HepG2 (cell line): ENCODE data around the gene CLCN4. TPM values are rescaled to one million over a fixed set of nuclear protein-coding genes. Genes with fewer than 3 reads are reported as not detected.

Source experiments
- ATAC-seq: fragments of 200-7000 bp; cut with Tn5 transposase; 3 replicates; pipeline ENCODE4 v1.9.1; 2020; ENCODE audit warnings: mild to moderate bottlenecking, moderate library complexity
- BruUV-seq: library from RNA; stranded (reverse); fragments of 400-500 nt; replicated peaks from 2 replicates; lab custom pipeline; 2021; lab: Mats Ljungman, UMichigan
- CTCF ChIA-PET: fragments of 300-600 bp; formaldehyde crosslinking; extraction: SDS; loops from one replicate; lab custom pipeline; 2021; ENCODE audit warnings: low total read pairs, inconsistent platforms, low intra/inter-chr PET ratio; lab: Yijun Ruan, JAX
- POLR2A ChIA-PET: fragments of 350-600 bp; sonication (Branson Sonifier 250); formaldehyde crosslinking; loops from one replicate; lab custom pipeline; 2020; ENCODE audit warnings: antibody characterized with exemption, inconsistent platforms; lab: Yijun Ruan, JAX
- DNase-seq: peaks from one replicate; pipeline ENCODE4 v3.0.0-alpha.2; 2015; ENCODE audit warnings: low spot score
- FAIRE-seq: peaks from 3 replicates; lab custom pipeline; 2011; peaks lifted over from hg19 to GRCh38; lab: Jason Lieb, UNC
- H2AFZ ChIP-seq: one replicate; pipeline ENCODE4 v1.6.1; 2011; ENCODE audit warnings: low read length, inconsistent platforms
- H3K27ac ChIP-seq: fragments of 300-600 bp; 3 replicates; pipeline ENCODE4 v1.8.0; 2011; ENCODE audit warnings: mixed run types, mild to moderate bottlenecking, mixed read lengths, low read length, inconsistent platforms; ENCODE audit not compliant: insufficient read depth; ENCODE audit errors: extremely low read length
- H3K27me3 ChIP-seq, 2 experiments: fragments of 200-600 bp in 1 of 2; 2 replicates in 1 of 2; 3 replicates in 1 of 2; pipeline versions ENCODE4 v1.6.0 to v1.8.0; 2011; ENCODE audit warnings: low read length in 2 of 2, mild to moderate bottlenecking in 2 of 2, moderate library complexity in 2 of 2, inconsistent platforms in 1 of 2; ENCODE audit not compliant: insufficient read depth in 2 of 2, control insufficient read depth in 1 of 2
- H3K36me3 ChIP-seq, 2 experiments: fragments of 200-600 bp in 1 of 2; replicated peaks in 1 of 2; 2 replicates in 1 of 2; 3 replicates in 1 of 2; pipeline versions ENCODE4 v1.5.1 to v1.8.0; 2011; ENCODE audit warnings: low read length in 2 of 2, inconsistent platforms in 1 of 2; ENCODE audit not compliant: insufficient read depth in 2 of 2, control insufficient read depth in 1 of 2
- H3K4me1 ChIP-seq: 2 replicates; pipeline ENCODE4 v1.5.1; 2012; ENCODE audit warnings: low read length, inconsistent platforms; ENCODE audit not compliant: insufficient read depth
- H3K4me2 ChIP-seq: 2 replicates; pipeline ENCODE4 v1.6.0; 2011; ENCODE audit warnings: low read depth, low read length, inconsistent platforms
- H3K4me3 ChIP-seq, 3 experiments: fragments of 200-600 bp in 1 of 3; sonication (generic), shearing (Covaris generic) in 1 of 3; replicated peaks in 1 of 3; 2 replicates each; pipeline ENCODE4 v1.5.1; 2011 to 2016; ENCODE audit warnings: low read length in 3 of 3, inconsistent platforms in 2 of 3, low read depth in 2 of 3, mild to moderate bottlenecking in 2 of 3, control low read depth in 1 of 3, mixed read lengths in 1 of 3; ENCODE audit not compliant: insufficient read depth in 1 of 3
- H3K79me2 ChIP-seq: one replicate; pipeline ENCODE4 v1.6.1; 2011; ENCODE audit warnings: low read length, inconsistent platforms; ENCODE audit not compliant: insufficient read depth
- H3K9ac ChIP-seq: 2 replicates; pipeline ENCODE4 v1.6.0; 2011; ENCODE audit warnings: mild to moderate bottlenecking, low read depth, low read length, inconsistent platforms; ENCODE audit not compliant: insufficient read depth
- H3K9me3 ChIP-seq: 2 replicates; pipeline ENCODE4 v1.5.1; 2012; ENCODE audit warnings: mild to moderate bottlenecking, low read length
- H4K20me1 ChIP-seq: 2 replicates; pipeline ENCODE4 v1.6.0; 2011; ENCODE audit warnings: inconsistent platforms, mild to moderate bottlenecking, low read length, moderate library complexity; ENCODE audit not compliant: insufficient read depth
- ASH2L ChIP-seq: fragments of 300-600, 200-600 bp; sonication (generic); IDR thresholded peaks from 2 replicates; pipeline ENCODE4 v1.7.0; 2017; ENCODE audit warnings: low read depth, mild to moderate bottlenecking, moderate library complexity, mixed read lengths, low read length; ENCODE audit not compliant: insufficient read length
- CENPT ChIP-seq: sonication (generic); formaldehyde crosslinking; IDR thresholded peaks from 2 replicates; pipeline ENCODE4 v1.8.0; 2022; ENCODE audit warnings: low read depth, mild to moderate bottlenecking, moderate library complexity, missing genetic modification reagents
- ETV5 ChIP-seq: IDR thresholded peaks from 2 replicates; pipeline ENCODE4 v1.6.1; 2018; ENCODE audit warnings: missing biosample characterization, missing genetic modification reagents, inconsistent platforms, borderline replicate concordance
- SP1 ChIP-seq, 2 experiments: fragments of 450-650 bp in 1 of 2; sonication (generic) in 1 of 2; formaldehyde crosslinking in 1 of 2; IDR thresholded peaks; 2 replicates each; pipeline versions ENCODE4 v1.4.0 to v1.6.1; 2016 to 2020; ENCODE audit warnings: missing genetic modification reagents in 1 of 2
- ZFP36L1 ChIP-seq: sonication (generic); formaldehyde crosslinking; IDR thresholded peaks from 2 replicates; pipeline ENCODE4 v1.8.0; 2022; ENCODE audit warnings: mild to moderate bottlenecking, missing genetic modification reagents, moderate library complexity
- ZNF205 ChIP-seq: IDR thresholded peaks from 2 replicates; pipeline ENCODE4 v1.6.1; 2018; ENCODE audit warnings: missing biosample characterization, missing genetic modification reagents
- ZNF350 ChIP-seq: sonication (generic); formaldehyde crosslinking; IDR thresholded peaks from 2 replicates; pipeline ENCODE4 v1.4.0; 2020; ENCODE audit warnings: mild to moderate bottlenecking, low read depth, missing genetic modification reagents, borderline replicate concordance
- ZNF615 ChIP-seq: sonication (generic); formaldehyde crosslinking; IDR thresholded peaks from 2 replicates; pipeline ENCODE4 v1.5.0; 2020; ENCODE audit warnings: mild to moderate bottlenecking, missing genetic modification reagents, borderline replicate concordance
- ZNF792 ChIP-seq: IDR thresholded peaks from 2 replicates; pipeline ENCODE4 v1.6.1; 2016
- WGBS: methylation state at CpG from one replicate; pipeline ENCODE4 v1.1.6; 2017; ENCODE audit warnings: low lambda C conversion rate; 5-methylcytosine and 5-hydroxymethylcytosine counted together
- in situ Hi-C: cut with HindIII; loops from 2 replicates; pipeline ENCODE4 v1.10.0; 2017; ENCODE audit warnings: low pct_unique_long_range_greater_than_20kb; ENCODE audit not compliant: extremely low pct_ligation_motif_present
- intact Hi-C: fragments of 100-400 bp; cut with micrococcal nuclease; formaldehyde crosslinking; loops from one replicate; pipeline ENCODE4 v1.10.0; 2022; ENCODE audit not compliant: unreplicated experiment
- polyA plus RNA-seq, 8 experiments: library from polyadenylated mRNA; depleted of rRNA in 3 of 8; stranded (reverse) in 7 of 8; unstranded in 1 of 8; fragments of >200 nt; fragmentation: Illumina TruSeq in 4 of 8; extraction: Trizol in 4 of 8; gene quantifications; 2 replicates each; pipeline versions ENCODE4 v1.2.1 to v1.2.3, GENCODE V29; 2011 to 2016; ENCODE audit warnings: low read depth in 4 of 8, missing spikeins in 1 of 8, mixed read lengths in 1 of 8; ENCODE audit not compliant: insufficient read depth in 1 of 8
- total RNA-seq, 5 experiments: library from RNA; depleted of rRNA; stranded (reverse); fragments of >200 nt; fragmentation: Illumina TruSeq; extraction: Trizol; gene quantifications; 2 replicates each; pipeline ENCODE4 v1.2.3, GENCODE V29; 2016; ENCODE audit warnings: low read depth in 1 of 5
- TF ChIP-seq, protein P1 (sequence below): fragments of 450-650 bp; IDR thresholded peaks from 2 replicates; pipeline ENCODE4 v1.6.1; 2017
- TF ChIP-seq, protein P2 (sequence below): IDR thresholded peaks from 2 replicates; pipeline ENCODE4 v1.6.1; 2016; ENCODE audit warnings: mild to moderate bottlenecking, missing biosample characterization, missing genetic modification reagents
- TF ChIP-seq, protein P3 (sequence below): sonication (generic); formaldehyde crosslinking; IDR thresholded peaks from 2 replicates; pipeline ENCODE4 v1.9.0; 2022; ENCODE audit warnings: low read depth, missing genetic modification reagents
- TF ChIP-seq, protein P4 (sequence below): sonication (generic); formaldehyde crosslinking; IDR thresholded peaks from 2 replicates; pipeline ENCODE4; 2020; ENCODE audit warnings: missing genetic modification reagents, mild to moderate bottlenecking, borderline replicate concordance

CLCN4 gene
- total and polyA plus RNA-seq, 2 of the 13 experiments (the other 11 are each of a cell fraction or from before 2014, with no cell fraction given), result 1.8 to 2.5 TPM

DNA sequence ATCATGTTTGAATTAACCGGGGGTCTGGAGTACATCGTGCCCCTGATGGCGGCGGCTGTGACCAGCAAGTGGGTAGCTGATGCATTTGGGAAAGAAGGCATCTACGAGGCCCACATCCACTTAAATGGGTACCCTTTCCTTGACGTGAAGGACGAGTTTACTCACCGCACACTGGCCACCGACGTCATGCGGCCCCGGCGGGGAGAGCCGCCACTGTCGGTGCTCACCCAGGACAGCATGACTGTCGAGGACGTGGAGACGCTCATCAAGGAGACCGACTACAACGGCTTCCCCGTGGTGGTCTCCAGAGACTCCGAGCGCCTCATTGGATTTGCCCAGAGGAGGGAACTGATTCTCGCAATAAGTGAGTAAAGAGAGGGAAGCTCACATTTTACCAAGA lies 56.9 kb downstream of the CLCN4 start:
- no peak overlapping the region for H3K9ac ChIP-seq
- no peak overlapping the region for H2AFZ ChIP-seq
- no peak for DNase-seq
- H3K9me3 ChIP-seq, result no peaks in the 10 kb centered on the region
- no TSS peak for BruUV-seq
- no peak for ATAC-seq
- TF ChIP-seq, protein P1, sequence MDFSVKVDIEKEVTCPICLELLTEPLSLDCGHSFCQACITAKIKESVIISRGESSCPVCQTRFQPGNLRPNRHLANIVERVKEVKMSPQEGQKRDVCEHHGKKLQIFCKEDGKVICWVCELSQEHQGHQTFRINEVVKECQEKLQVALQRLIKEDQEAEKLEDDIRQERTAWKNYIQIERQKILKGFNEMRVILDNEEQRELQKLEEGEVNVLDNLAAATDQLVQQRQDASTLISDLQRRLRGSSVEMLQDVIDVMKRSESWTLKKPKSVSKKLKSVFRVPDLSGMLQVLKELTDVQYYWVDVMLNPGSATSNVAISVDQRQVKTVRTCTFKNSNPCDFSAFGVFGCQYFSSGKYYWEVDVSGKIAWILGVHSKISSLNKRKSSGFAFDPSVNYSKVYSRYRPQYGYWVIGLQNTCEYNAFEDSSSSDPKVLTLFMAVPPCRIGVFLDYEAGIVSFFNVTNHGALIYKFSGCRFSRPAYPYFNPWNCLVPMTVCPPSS, result no peak
- no peak for TF ChIP-seq CENPT
- no peaks in the 10 kb centered on the region; a peak in 1 of 5 replicates for H3K36me3 ChIP-seq
- no peaks in the 10 kb centered on the region for H3K79me2 ChIP-seq
- POLR2A ChIA-PET, result no interaction called here
- H4K20me1 ChIP-seq, result no peaks in the 10 kb centered on the region
- H3K27ac ChIP-seq, result no peak overlapping the region
- H3K27me3 ChIP-seq, result no peaks in the 10 kb centered on the region
- no peak overlapping the region for H3K4me2 ChIP-seq
- H3K4me1 ChIP-seq, result no peaks in the 10 kb centered on the region
- in situ Hi-C loops (no loop called here), intact Hi-C loops (no loop called here)
- CTCF ChIA-PET, result no interaction called here
- 99% methylated on average over 23 of the region's 24 CpGs for WGBS
- H3K4me3 ChIP-seq, result no peak overlapping the region
- FAIRE-seq, result no peak

DNA sequence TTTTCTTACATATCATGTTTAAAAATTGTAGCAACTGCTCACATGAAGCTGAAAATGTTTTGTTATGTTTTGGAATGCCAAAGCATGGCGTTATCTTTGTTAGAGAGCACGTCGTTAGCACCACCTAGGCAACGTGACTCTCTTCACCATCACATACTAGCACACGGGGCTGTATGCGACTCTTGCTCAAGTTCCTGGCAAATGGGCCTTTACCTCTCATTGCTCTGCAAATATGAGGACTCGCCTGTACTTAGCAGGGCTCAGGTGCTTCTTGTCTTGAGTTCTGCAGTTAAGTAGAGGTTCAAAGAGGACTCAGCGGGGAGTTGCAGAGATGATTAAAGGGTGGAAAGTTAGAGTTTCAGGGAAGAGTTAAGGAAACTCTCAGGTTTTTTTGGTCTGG lies 59.4 kb downstream of the CLCN4 start:
- ATAC-seq, result no peak
- no peak overlapping the region for H2AFZ ChIP-seq
- no peaks in the 10 kb centered on the region for H3K79me2 ChIP-seq
- POLR2A ChIA-PET, result no interaction called here
- no peak overlapping the region for H3K4me3 ChIP-seq
- H3K4me2 ChIP-seq, result no peak overlapping the region
- DNase-seq, result no peak
- H3K27ac ChIP-seq, result no peak overlapping the region
- 96% methylated on average over 4 of the region's 8 CpGs for WGBS
- CTCF ChIA-PET, result no interaction called here
- no peak for FAIRE-seq
- H3K27me3 ChIP-seq, result no peaks in the 10 kb centered on the region
- intact Hi-C loops, result no loop called here
- no peak overlapping the region for H3K9ac ChIP-seq
- in situ Hi-C loops, result no loop called here
- no peaks in the 10 kb centered on the region for H3K4me1 ChIP-seq
- no peaks in the 10 kb centered on the region for H4K20me1 ChIP-seq
- H3K36me3 ChIP-seq, result no peaks in the 10 kb centered on the region; a peak in 1 of 5 replicates
- BruUV-seq, result no TSS peak
- H3K9me3 ChIP-seq, result no peaks in the 10 kb centered on the region
- TF ChIP-seq ZNF792 (CRISPR knock-in tag) (no peak), ZFP36L1 (no peak), ZNF350 (CRISPR knock-in tag) (no peak), SP1 (IDR thresholded peaks at IDR 0.05) (no peak), SP1 (CRISPR knock-in tag; IDR thresholded peaks at IDR 0.05) (no peak), ZNF615 (CRISPR knock-in tag) (no peak), ASH2L (no peak), ETV5 (CRISPR knock-in tag) (no peak), ZNF205 (no peak)
- TF ChIP-seq, protein P2, sequence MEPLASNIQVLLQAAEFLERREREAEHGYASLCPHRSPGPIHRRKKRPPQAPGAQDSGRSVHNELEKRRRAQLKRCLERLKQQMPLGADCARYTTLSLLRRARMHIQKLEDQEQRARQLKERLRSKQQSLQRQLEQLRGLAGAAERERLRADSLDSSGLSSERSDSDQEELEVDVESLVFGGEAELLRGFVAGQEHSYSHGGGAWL (CRISPR knock-in tag), result no peak
- TF ChIP-seq, protein P3, sequence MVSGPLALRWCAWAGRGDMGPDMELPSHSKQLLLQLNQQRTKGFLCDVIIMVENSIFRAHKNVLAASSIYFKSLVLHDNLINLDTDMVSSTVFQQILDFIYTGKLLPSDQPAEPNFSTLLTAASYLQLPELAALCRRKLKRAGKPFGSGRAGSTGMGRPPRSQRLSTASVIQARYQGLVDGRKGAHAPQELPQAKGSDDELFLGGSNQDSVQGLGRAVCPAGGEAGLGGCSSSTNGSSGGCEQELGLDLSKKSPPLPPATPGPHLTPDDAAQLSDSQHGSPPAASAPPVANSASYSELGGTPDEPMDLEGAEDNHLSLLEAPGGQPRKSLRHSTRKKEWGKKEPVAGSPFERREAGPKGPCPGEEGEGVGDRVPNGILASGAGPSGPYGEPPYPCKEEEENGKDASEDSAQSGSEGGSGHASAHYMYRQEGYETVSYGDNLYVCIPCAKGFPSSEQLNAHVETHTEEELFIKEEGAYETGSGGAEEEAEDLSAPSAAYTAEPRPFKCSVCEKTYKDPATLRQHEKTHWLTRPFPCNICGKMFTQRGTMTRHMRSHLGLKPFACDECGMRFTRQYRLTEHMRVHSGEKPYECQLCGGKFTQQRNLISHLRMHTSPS, result no peak
- TF ChIP-seq, protein P4, sequence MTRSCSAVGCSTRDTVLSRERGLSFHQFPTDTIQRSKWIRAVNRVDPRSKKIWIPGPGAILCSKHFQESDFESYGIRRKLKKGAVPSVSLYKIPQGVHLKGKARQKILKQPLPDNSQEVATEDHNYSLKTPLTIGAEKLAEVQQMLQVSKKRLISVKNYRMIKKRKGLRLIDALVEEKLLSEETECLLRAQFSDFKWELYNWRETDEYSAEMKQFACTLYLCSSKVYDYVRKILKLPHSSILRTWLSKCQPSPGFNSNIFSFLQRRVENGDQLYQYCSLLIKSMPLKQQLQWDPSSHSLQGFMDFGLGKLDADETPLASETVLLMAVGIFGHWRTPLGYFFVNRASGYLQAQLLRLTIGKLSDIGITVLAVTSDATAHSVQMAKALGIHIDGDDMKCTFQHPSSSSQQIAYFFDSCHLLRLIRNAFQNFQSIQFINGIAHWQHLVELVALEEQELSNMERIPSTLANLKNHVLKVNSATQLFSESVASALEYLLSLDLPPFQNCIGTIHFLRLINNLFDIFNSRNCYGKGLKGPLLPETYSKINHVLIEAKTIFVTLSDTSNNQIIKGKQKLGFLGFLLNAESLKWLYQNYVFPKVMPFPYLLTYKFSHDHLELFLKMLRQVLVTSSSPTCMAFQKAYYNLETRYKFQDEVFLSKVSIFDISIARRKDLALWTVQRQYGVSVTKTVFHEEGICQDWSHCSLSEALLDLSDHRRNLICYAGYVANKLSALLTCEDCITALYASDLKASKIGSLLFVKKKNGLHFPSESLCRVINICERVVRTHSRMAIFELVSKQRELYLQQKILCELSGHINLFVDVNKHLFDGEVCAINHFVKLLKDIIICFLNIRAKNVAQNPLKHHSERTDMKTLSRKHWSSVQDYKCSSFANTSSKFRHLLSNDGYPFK (CRISPR knock-in tag), result no peak
